ENCODE results near the gene DUXB. TPM values are rescaled to one million over a fixed set of nuclear protein-coding genes. Genes with fewer than 3 reads are reported as not detected.

DUXB gene
- total and polyA plus RNA-seq, 8 donors, result not detected

- 89 to 93% methylated on average over 5 of the region's 5 CpGs for WGBS, 2 donors
- DNase-seq, result no peak
- ATAC-seq, result no peak
- no peak for FAIRE-seq
- no peak overlapping the region for H3K27ac ChIP-seq
- H3K36me3 ChIP-seq, result no peaks in the 10 kb centered on the region
- H3K9me3 ChIP-seq, result no peaks in the 10 kb centered on the region
- intact Hi-C loops (cut with DNase I), result no loop called here
- H3K27me3 ChIP-seq, result no peaks in the 10 kb centered on the region
- no peak for TF ChIP-seq CTCF (IDR thresholded peaks at IDR 0.05)
- H3K4me3 ChIP-seq, result no peak overlapping the region
- no peaks in the 10 kb centered on the region for H3K4me1 ChIP-seq
These were observed 3.7 kb downstream of the DUXB start for GRCh38 chr16:75697571-75697970.

DNA sequence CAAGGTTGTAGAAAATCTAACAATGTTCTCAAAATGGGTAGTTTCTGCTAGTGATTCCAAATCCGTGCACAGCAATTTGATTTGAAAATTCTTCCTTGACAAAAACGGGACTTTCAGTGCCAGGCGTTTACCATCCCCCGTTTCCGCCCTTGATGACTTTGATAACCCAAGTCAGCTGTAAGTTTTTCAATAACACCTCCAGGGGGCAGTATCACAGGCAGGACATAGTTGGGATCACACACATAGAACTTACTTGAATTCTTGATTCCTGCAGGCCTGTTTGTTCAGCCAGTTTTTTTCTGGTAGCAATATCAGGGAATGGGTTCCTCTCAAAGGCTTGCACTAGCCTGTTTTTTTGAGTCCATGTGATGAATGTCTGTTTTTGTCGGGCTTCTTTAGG is 5.6 kb downstream of the DUXB start:
- H3K4me3 ChIP-seq, result no peak overlapping the region
- no peaks in the 10 kb centered on the region for H3K36me3 ChIP-seq
- 78 to 84% methylated on average over 6 of the region's 6 CpGs for WGBS, 2 donors
- no peak for DNase-seq
- intact Hi-C loops (cut with DNase I), result no loop called here
- TF ChIP-seq CTCF (IDR thresholded peaks at IDR 0.05), result no peak
- no peaks in the 10 kb centered on the region for H3K27me3 ChIP-seq
- H3K4me1 ChIP-seq, result no peaks in the 10 kb centered on the region
- no peak overlapping the region for H3K27ac ChIP-seq
- ATAC-seq, result no peak
- no peaks in the 10 kb centered on the region for H3K9me3 ChIP-seq
- FAIRE-seq, result no peak

DNA sequence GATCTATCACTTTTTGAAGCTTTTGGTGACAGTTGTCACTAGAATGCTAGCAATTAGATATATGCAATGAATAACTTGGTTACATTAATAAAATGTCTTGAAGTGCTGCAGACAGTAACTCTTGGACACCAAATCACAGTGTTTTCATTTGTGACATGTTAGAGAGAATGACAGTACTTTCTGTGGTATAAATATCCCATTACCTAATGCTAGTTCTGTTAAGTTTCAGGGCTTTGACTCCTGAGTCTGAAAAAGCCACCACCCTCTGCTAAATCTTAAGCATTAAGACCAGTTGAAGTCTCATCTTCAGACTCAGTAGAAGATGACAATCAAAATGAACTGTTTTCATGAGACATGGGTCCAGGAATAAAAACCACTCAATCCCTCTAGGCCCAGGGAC is 13.9 kb downstream of the DUXB start:
- FAIRE-seq (no peak), ATAC-seq (no peak), DNase-seq (no peak)
- TF ChIP-seq CTCF (IDR thresholded peaks at IDR 0.05), result no peak
- Histone ChIP-seq H3K27ac (no peak overlapping the region), H3K36me3 (no peaks in the 10 kb centered on the region), H3K4me1 (no peaks in the 10 kb centered on the region), H3K9me3 (no peaks in the 10 kb centered on the region), H3K27me3 (no peaks in the 10 kb centered on the region), H3K4me3 (no peak overlapping the region)
- intact Hi-C loops (cut with DNase I), result no loop called here

GRCh38 chr16:75682308-75682707 is 19.0 kb downstream of the DUXB start:
- intact Hi-C loops (cut with DNase I), result no loop called here
- Histone ChIP-seq H3K4me1 (no peaks in the 10 kb centered on the region), H3K4me3 (no peak overlapping the region), H3K9me3 (no peaks in the 10 kb centered on the region), H3K27me3 (no peaks in the 10 kb centered on the region), H3K36me3 (no peaks in the 10 kb centered on the region), H3K27ac (no peak overlapping the region)
- DNase-seq, result no peak
- TF ChIP-seq CTCF (IDR thresholded peaks at IDR 0.05), result no peak
- no peak for ATAC-seq
- no peak for FAIRE-seq
- 88% methylated on average over 14 of the region's 14 CpGs for WGBS, 2 donors

GRCh38 chr16:75679366-75679765 is 21.9 kb downstream of the DUXB start:
- Histone ChIP-seq H3K36me3 (no peaks in the 10 kb centered on the region), H3K27me3 (no peaks in the 10 kb centered on the region), H3K4me3 (no peak overlapping the region), H3K27ac (no peak overlapping the region), H3K4me1 (no peaks in the 10 kb centered on the region), H3K9me3 (no peaks in the 10 kb centered on the region)
- 89 to 92% methylated on average over 5 of the region's 5 CpGs for WGBS, 2 donors
- no peak for TF ChIP-seq CTCF (IDR thresholded peaks at IDR 0.05)
- intact Hi-C loops (cut with DNase I), result no loop called here
- ATAC-seq (no peak), FAIRE-seq (no peak), DNase-seq (no peak)
